HepG2 (cell line): ENCODE measurements around the gene NUDT9. TPM values are rescaled to one million over a fixed set of nuclear protein-coding genes. Genes with fewer than 3 reads are reported as not detected.

ENCODE experiments used
- ATAC-seq: fragments of 200-7000 bp; cut with Tn5 transposase; 3 replicates; pipeline ENCODE4 v1.9.1; 2020; ENCODE audit warnings: mild to moderate bottlenecking, moderate library complexity
- BruUV-seq: library from RNA; stranded (reverse); fragments of 400-500 nt; replicated peaks from 2 replicates; lab custom pipeline; 2021; lab: Mats Ljungman, UMichigan
- CTCF ChIA-PET: fragments of 300-600 bp; formaldehyde crosslinking; extraction: SDS; loops from one replicate; lab custom pipeline; 2021; ENCODE audit warnings: low total read pairs, inconsistent platforms, low intra/inter-chr PET ratio; lab: Yijun Ruan, JAX
- POLR2A ChIA-PET: fragments of 350-600 bp; sonication (Branson Sonifier 250); formaldehyde crosslinking; loops from one replicate; lab custom pipeline; 2020; ENCODE audit warnings: antibody characterized with exemption, inconsistent platforms; lab: Yijun Ruan, JAX
- DNase-seq: peaks from one replicate; pipeline ENCODE4 v3.0.0-alpha.2; 2015; ENCODE audit warnings: low spot score
- FAIRE-seq: peaks from 3 replicates; lab custom pipeline; 2011; peaks lifted over from hg19 to GRCh38; lab: Jason Lieb, UNC
- H2AFZ ChIP-seq: one replicate; pipeline ENCODE4 v1.6.1; 2011; ENCODE audit warnings: low read length, inconsistent platforms
- H3K27ac ChIP-seq: fragments of 300-600 bp; 3 replicates; pipeline ENCODE4 v1.8.0; 2011; ENCODE audit warnings: mixed run types, mild to moderate bottlenecking, mixed read lengths, low read length, inconsistent platforms; ENCODE audit not compliant: insufficient read depth; ENCODE audit errors: extremely low read length
- H3K27me3 ChIP-seq, 2 experiments: fragments of 200-600 bp in 1 of 2; 2 replicates in 1 of 2; 3 replicates in 1 of 2; pipeline versions ENCODE4 v1.6.0 to v1.8.0; 2011; ENCODE audit warnings: low read length in 2 of 2, mild to moderate bottlenecking in 2 of 2, moderate library complexity in 2 of 2, inconsistent platforms in 1 of 2; ENCODE audit not compliant: insufficient read depth in 2 of 2, control insufficient read depth in 1 of 2
- H3K36me3 ChIP-seq, 2 experiments: fragments of 200-600 bp in 1 of 2; replicated peaks in 1 of 2; 2 replicates in 1 of 2; 3 replicates in 1 of 2; pipeline versions ENCODE4 v1.5.1 to v1.8.0; 2011; ENCODE audit warnings: low read length in 2 of 2, inconsistent platforms in 1 of 2; ENCODE audit not compliant: insufficient read depth in 2 of 2, control insufficient read depth in 1 of 2
- H3K4me1 ChIP-seq: 2 replicates; pipeline ENCODE4 v1.5.1; 2012; ENCODE audit warnings: low read length, inconsistent platforms; ENCODE audit not compliant: insufficient read depth
- H3K4me2 ChIP-seq: 2 replicates; pipeline ENCODE4 v1.6.0; 2011; ENCODE audit warnings: low read depth, low read length, inconsistent platforms
- H3K4me3 ChIP-seq, 3 experiments: fragments of 200-600 bp in 1 of 3; sonication (generic), shearing (Covaris generic) in 1 of 3; replicated peaks in 1 of 3; 2 replicates each; pipeline ENCODE4 v1.5.1; 2011 to 2016; ENCODE audit warnings: low read length in 3 of 3, inconsistent platforms in 2 of 3, low read depth in 2 of 3, mild to moderate bottlenecking in 2 of 3, control low read depth in 1 of 3, mixed read lengths in 1 of 3; ENCODE audit not compliant: insufficient read depth in 1 of 3
- H3K79me2 ChIP-seq: one replicate; pipeline ENCODE4 v1.6.1; 2011; ENCODE audit warnings: low read length, inconsistent platforms; ENCODE audit not compliant: insufficient read depth
- H3K9ac ChIP-seq: 2 replicates; pipeline ENCODE4 v1.6.0; 2011; ENCODE audit warnings: mild to moderate bottlenecking, low read depth, low read length, inconsistent platforms; ENCODE audit not compliant: insufficient read depth
- H3K9me3 ChIP-seq: 2 replicates; pipeline ENCODE4 v1.5.1; 2012; ENCODE audit warnings: mild to moderate bottlenecking, low read length
- H4K20me1 ChIP-seq: 2 replicates; pipeline ENCODE4 v1.6.0; 2011; ENCODE audit warnings: inconsistent platforms, mild to moderate bottlenecking, low read length, moderate library complexity; ENCODE audit not compliant: insufficient read depth
- HNF4A ChIP-seq: sonication (generic); formaldehyde crosslinking; IDR thresholded peaks from 2 replicates; pipeline ENCODE4 v1.4.0; 2020; ENCODE audit warnings: missing genetic modification reagents
- KLF16 ChIP-seq, 2 experiments: sonication (generic) in 1 of 2; formaldehyde crosslinking in 1 of 2; IDR thresholded peaks; 2 replicates each; pipeline versions ENCODE4 v1.6.1 to v1.8.0; 2016 to 2023; ENCODE audit warnings: missing genetic modification reagents in 2 of 2, missing compliant biosample characterization in 1 of 2
- NFRKB ChIP-seq: fragments of 450-650 bp; IDR thresholded peaks from 2 replicates; pipeline ENCODE4 v1.6.1; 2017
- NFYC ChIP-seq: IDR thresholded peaks from 2 replicates; pipeline ENCODE4 v1.6.1; 2016; ENCODE audit warnings: missing genetic modification reagents, missing compliant biosample characterization
- NR2F6 ChIP-seq, 2 experiments: IDR thresholded peaks; 2 replicates each; pipeline ENCODE4 v1.6.1; 2016; ENCODE audit warnings: antibody characterized with exemption in 1 of 2, mild to moderate bottlenecking in 1 of 2
- ZMYM4 ChIP-seq: sonication (generic); formaldehyde crosslinking; IDR thresholded peaks from 2 replicates; pipeline ENCODE4 v1.8.1; 2023; ENCODE audit warnings: mild to moderate bottlenecking, missing genetic modification reagents
- ZNF121 ChIP-seq: sonication (generic); formaldehyde crosslinking; IDR thresholded peaks from 2 replicates; pipeline ENCODE4 v1.5.0; 2020; ENCODE audit warnings: mild to moderate bottlenecking, missing genetic modification reagents
- ZNF350 ChIP-seq: sonication (generic); formaldehyde crosslinking; IDR thresholded peaks from 2 replicates; pipeline ENCODE4 v1.4.0; 2020; ENCODE audit warnings: mild to moderate bottlenecking, low read depth, missing genetic modification reagents, borderline replicate concordance
- WGBS: methylation state at CpG from one replicate; pipeline ENCODE4 v1.1.6; 2017; ENCODE audit warnings: low lambda C conversion rate; 5-methylcytosine and 5-hydroxymethylcytosine counted together
- in situ Hi-C: cut with HindIII; loops from 2 replicates; pipeline ENCODE4 v1.10.0; 2017; ENCODE audit warnings: low pct_unique_long_range_greater_than_20kb; ENCODE audit not compliant: extremely low pct_ligation_motif_present
- intact Hi-C: fragments of 100-400 bp; cut with micrococcal nuclease; formaldehyde crosslinking; loops from one replicate; pipeline ENCODE4 v1.10.0; 2022; ENCODE audit not compliant: unreplicated experiment
- polyA plus RNA-seq, 8 experiments: library from polyadenylated mRNA; depleted of rRNA in 3 of 8; stranded (reverse) in 7 of 8; unstranded in 1 of 8; fragments of >200 nt; fragmentation: Illumina TruSeq in 4 of 8; extraction: Trizol in 4 of 8; gene quantifications; 2 replicates each; pipeline versions ENCODE4 v1.2.1 to v1.2.3, GENCODE V29; 2011 to 2016; ENCODE audit warnings: low read depth in 4 of 8, missing spikeins in 1 of 8, mixed read lengths in 1 of 8; ENCODE audit not compliant: insufficient read depth in 1 of 8
- total RNA-seq, 5 experiments: library from RNA; depleted of rRNA; stranded (reverse); fragments of >200 nt; fragmentation: Illumina TruSeq; extraction: Trizol; gene quantifications; 2 replicates each; pipeline ENCODE4 v1.2.3, GENCODE V29; 2016; ENCODE audit warnings: low read depth in 1 of 5
- TF ChIP-seq, protein P1 (sequence below): sonication (generic); formaldehyde crosslinking; IDR thresholded peaks from 2 replicates; pipeline ENCODE4 v1.5.1; 2020; ENCODE audit warnings: missing genetic modification reagents, mild to moderate bottlenecking, borderline replicate concordance
- TF ChIP-seq, protein P2 (sequence below): sonication (generic); formaldehyde crosslinking; IDR thresholded peaks from 2 replicates; pipeline ENCODE4 v1.4.0; 2020; ENCODE audit warnings: missing genetic modification reagents

Gene NUDT9
- total and polyA plus RNA-seq, 2 of the 13 experiments (the other 11 are each of a cell fraction or from before 2014, with no cell fraction given), result 10.4 to 12.3 TPM

DNA sequence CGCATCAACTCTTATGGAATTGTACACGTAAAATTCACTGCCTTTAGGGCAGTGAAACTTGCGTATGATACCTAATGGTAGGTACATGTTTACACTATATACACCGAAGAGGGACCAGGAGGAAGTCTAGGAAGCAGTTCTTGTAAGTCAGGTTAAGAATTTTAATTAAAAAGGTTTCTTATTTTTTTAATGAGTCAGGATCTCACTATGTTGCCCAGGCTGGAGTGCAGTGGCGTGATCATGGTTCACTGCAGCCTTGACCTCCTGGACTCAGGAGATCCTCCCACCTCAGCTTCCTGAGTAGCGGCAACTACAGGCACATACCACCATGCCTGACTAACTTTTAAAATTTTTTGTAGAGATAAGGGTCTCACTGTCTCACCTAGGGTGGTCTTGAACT is 6.6 kb downstream of the NUDT9 start:
- intact Hi-C loops, result loop anchor here (10.0 kb wide), 1 partner anchor 54 kb away; no protein-coding TSS in a partner anchor
- Histone ChIP-seq H3K9ac (no peak overlapping the region), H3K27ac (no peak overlapping the region), H3K27me3 (no peaks in the 10 kb centered on the region), H2AFZ (no peak overlapping the region), H3K36me3 (no peaks in the 10 kb centered on the region), H3K79me2 (peaks cover 62% of the 10 kb centered on the region), H4K20me1 (0 out of 2 replicates have a peak, but pooled peaks cover 2% of the 10 kb centered on the region), H3K9me3 (no peaks in the 10 kb centered on the region), H3K4me2 (no peak overlapping the region), H3K4me3 (no peak overlapping the region), H3K4me1 (peaks cover 52% of the 10 kb centered on the region)
- DNase-seq (no peak), FAIRE-seq (no peak), ATAC-seq (no peak)
- TF ChIP-seq, protein P1, sequence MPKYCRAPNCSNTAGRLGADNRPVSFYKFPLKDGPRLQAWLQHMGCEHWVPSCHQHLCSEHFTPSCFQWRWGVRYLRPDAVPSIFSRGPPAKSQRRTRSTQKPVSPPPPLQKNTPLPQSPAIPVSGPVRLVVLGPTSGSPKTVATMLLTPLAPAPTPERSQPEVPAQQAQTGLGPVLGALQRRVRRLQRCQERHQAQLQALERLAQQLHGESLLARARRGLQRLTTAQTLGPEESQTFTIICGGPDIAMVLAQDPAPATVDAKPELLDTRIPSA (CRISPR knock-in tag), result no peak
- no peak for TF ChIP-seq NFYC (CRISPR knock-in tag)
- TF ChIP-seq NR2F6 (IDR thresholded peaks at IDR 0.05), result 0 out of 2 replicates have a peak, but pooled peaks have one; percentile 12
- TF ChIP-seq NR2F6 (CRISPR knock-in tag; IDR thresholded peaks at IDR 0.05), result no peak
- peak; percentile 25; the same call in 1 of the 2 replicates for TF ChIP-seq HNF4A (CRISPR knock-in tag)
- TF ChIP-seq NFRKB, result no peak
- peak; percentile 93 for TF ChIP-seq ZNF121 (CRISPR knock-in tag)
- 0 out of 2 replicates have a peak, but pooled peaks have one; percentile 30 for TF ChIP-seq ZMYM4 (CRISPR knock-in tag)
- no peak for TF ChIP-seq KLF16 (CRISPR knock-in tag; IDR thresholded peaks at IDR 0.05)
- TF ChIP-seq, protein P2, sequence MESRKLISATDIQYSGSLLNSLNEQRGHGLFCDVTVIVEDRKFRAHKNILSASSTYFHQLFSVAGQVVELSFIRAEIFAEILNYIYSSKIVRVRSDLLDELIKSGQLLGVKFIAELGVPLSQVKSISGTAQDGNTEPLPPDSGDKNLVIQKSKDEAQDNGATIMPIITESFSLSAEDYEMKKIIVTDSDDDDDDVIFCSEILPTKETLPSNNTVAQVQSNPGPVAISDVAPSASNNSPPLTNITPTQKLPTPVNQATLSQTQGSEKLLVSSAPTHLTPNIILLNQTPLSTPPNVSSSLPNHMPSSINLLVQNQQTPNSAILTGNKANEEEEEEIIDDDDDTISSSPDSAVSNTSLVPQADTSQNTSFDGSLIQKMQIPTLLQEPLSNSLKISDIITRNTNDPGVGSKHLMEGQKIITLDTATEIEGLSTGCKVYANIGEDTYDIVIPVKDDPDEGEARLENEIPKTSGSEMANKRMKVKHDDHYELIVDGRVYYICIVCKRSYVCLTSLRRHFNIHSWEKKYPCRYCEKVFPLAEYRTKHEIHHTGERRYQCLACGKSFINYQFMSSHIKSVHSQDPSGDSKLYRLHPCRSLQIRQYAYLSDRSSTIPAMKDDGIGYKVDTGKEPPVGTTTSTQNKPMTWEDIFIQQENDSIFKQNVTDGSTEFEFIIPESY (CRISPR knock-in tag), result peak; percentile 80
- TF ChIP-seq ZNF350, result no peak
- ChIA-PET POLR2A (no interaction called here), CTCF (no interaction called here)
- in situ Hi-C loops, result no loop called here
- 91% methylated on average over 6 of the region's 6 CpGs for WGBS
- no TSS peak for BruUV-seq
